IMR-90 (cell line): ENCODE results near the gene TRABD. TPM values are rescaled to one million over a fixed set of nuclear protein-coding genes. Genes with fewer than 3 reads are reported as not detected.

Experiments
- ATAC-seq: fragments of 200-7000 bp; cut with Tn5 transposase; 2 replicates; pipeline ENCODE4 v1.9.1; 2020; ENCODE audit warnings: low read depth, mild to moderate bottlenecking, moderate library complexity
- BruUV-seq: library from RNA; stranded (reverse); fragments of 400-500 nt; replicated peaks from 2 replicates; lab custom pipeline; 2021; lab: Mats Ljungman, UMichigan
- CTCF ChIA-PET: fragments of 300-600 bp; formaldehyde crosslinking; extraction: SDS; loops from one replicate; lab custom pipeline; 2021; ENCODE audit warnings: antibody characterized with exemption; lab: Yijun Ruan, JAX
- POLR2A ChIA-PET: fragments of 300-600 bp; sonication (Branson Sonifier 250); formaldehyde crosslinking; loops from one replicate; lab custom pipeline; 2022; ENCODE audit warnings: antibody characterized with exemption; ENCODE audit not compliant: unreplicated experiment; lab: Charles Lee
- DNase-seq: peaks from one replicate; pipeline ENCODE4 v3.0.0; 2013
- H2AFZ ChIP-seq: replicated peaks from 2 replicates; pipeline ENCODE3; 2013; ENCODE audit warnings: low read length, mild to moderate bottlenecking; ENCODE audit not compliant: poor library complexity
- H2AK5ac ChIP-seq: 2 replicates; pipeline ENCODE4 v1.6.1; 2013; ENCODE audit warnings: low read depth, low read length, inconsistent platforms
- H2AK9ac ChIP-seq: replicated peaks from 2 replicates; pipeline ENCODE3; 2013; ENCODE audit warnings: mild to moderate bottlenecking, low read depth, low read length, moderate library complexity; ENCODE audit not compliant: poor library complexity
- H2BK120ac ChIP-seq: 2 replicates; pipeline ENCODE4 v1.6.1; 2013; ENCODE audit warnings: low read depth, low read length, inconsistent platforms
- H2BK15ac ChIP-seq: 3 replicates; pipeline ENCODE4 v1.6.1; 2013; ENCODE audit warnings: low read depth, low read length, inconsistent platforms
- H2BK20ac ChIP-seq: 2 replicates; pipeline ENCODE4 v1.6.1; 2013; ENCODE audit warnings: low read depth, mild to moderate bottlenecking, inconsistent platforms, low read length, moderate library complexity
- H2BK5ac ChIP-seq: 2 replicates; pipeline ENCODE4 v1.6.1; 2013; ENCODE audit warnings: mild to moderate bottlenecking, low read depth, low read length, inconsistent platforms; ENCODE audit not compliant: poor library complexity, severe bottlenecking
- H3K14ac ChIP-seq: replicated peaks from 2 replicates; pipeline ENCODE4 v1.6.1; 2013; ENCODE audit warnings: low read depth, low read length, inconsistent platforms
- H3K18ac ChIP-seq: 2 replicates; pipeline ENCODE4 v1.6.1; 2013; ENCODE audit warnings: low read depth, low read length, control low read depth
- H3K23ac ChIP-seq: 2 replicates; pipeline ENCODE4 v1.6.1; 2013; ENCODE audit warnings: low read depth, low read length, inconsistent platforms
- H3K27ac ChIP-seq: 2 replicates; pipeline ENCODE4 v1.5.1; 2013; ENCODE audit warnings: mild to moderate bottlenecking, control low read depth, low read length; ENCODE audit not compliant: insufficient read depth
- H3K27me3 ChIP-seq: 2 replicates; pipeline ENCODE4 v1.6.1; 2013; ENCODE audit warnings: low read length; ENCODE audit not compliant: control insufficient read depth, insufficient read depth
- H3K36me3 ChIP-seq: 2 replicates; pipeline ENCODE4 v1.6.1; 2013; ENCODE audit warnings: low read length, mixed read lengths; ENCODE audit not compliant: control insufficient read depth, insufficient read depth
- H3K4ac ChIP-seq: 2 replicates; pipeline ENCODE4 v1.6.1; 2013; ENCODE audit warnings: low read depth, low read length, inconsistent platforms
- H3K4me1 ChIP-seq: 2 replicates; pipeline ENCODE4 v1.6.1; 2013; ENCODE audit warnings: low read length, mixed read lengths; ENCODE audit not compliant: control insufficient read depth, insufficient read depth
- H3K4me2 ChIP-seq: 2 replicates; pipeline ENCODE4 v1.6.1; 2013; ENCODE audit warnings: low read depth, mild to moderate bottlenecking, control low read depth, low read length, moderate library complexity
- H3K4me3 ChIP-seq: 2 replicates; pipeline ENCODE4 v1.5.1; 2013; ENCODE audit warnings: low read depth, mild to moderate bottlenecking, control low read depth, low read length, moderate library complexity; ENCODE audit not compliant: insufficient read depth
- H3K56ac ChIP-seq: 2 replicates; pipeline ENCODE4 v1.6.1; 2013; ENCODE audit warnings: low read length, inconsistent platforms; ENCODE audit not compliant: insufficient read depth; ENCODE audit errors: extremely low read depth
- H3K79me1 ChIP-seq, 2 experiments: 2 replicates each; pipeline ENCODE4 v1.6.1; 2013; ENCODE audit warnings: low read length in 2 of 2, inconsistent platforms in 1 of 2, low read depth in 1 of 2
- H3K9ac ChIP-seq: 2 replicates; pipeline ENCODE4 v1.6.1; 2013; ENCODE audit warnings: low read depth, low read length, control low read depth
- H3K9me1 ChIP-seq: 2 replicates; pipeline ENCODE4 v1.6.1; 2013; ENCODE audit warnings: low read length, inconsistent platforms; ENCODE audit not compliant: insufficient read depth
- H3K9me3 ChIP-seq: 2 replicates; pipeline ENCODE4 v1.6.1; 2013; ENCODE audit warnings: low read length; ENCODE audit not compliant: control insufficient read depth, insufficient read depth
- H4K20me1 ChIP-seq: 2 replicates; pipeline ENCODE4 v1.6.1; 2013; ENCODE audit warnings: low read length, inconsistent platforms; ENCODE audit not compliant: insufficient read depth
- H4K5ac ChIP-seq: 2 replicates; pipeline ENCODE4 v1.6.1; 2013; ENCODE audit warnings: mild to moderate bottlenecking, low read depth, low read length, control low read depth
- H4K8ac ChIP-seq, 2 experiments: 2 replicates each; pipeline ENCODE4 v1.6.1; 2013; ENCODE audit warnings: low read depth in 2 of 2, low read length in 2 of 2, control low read depth in 1 of 2, inconsistent platforms in 1 of 2
- H4K91ac ChIP-seq: 2 replicates; pipeline ENCODE4 v1.6.1; 2013; ENCODE audit warnings: low read depth, low read length, inconsistent platforms; ENCODE audit not compliant: insufficient read depth
- BHLHE40 ChIP-seq: fragments of 150-350 bp; IDR thresholded peaks from 2 replicates; pipeline ENCODE4 v1.6.1; 2016; ENCODE audit warnings: mild to moderate bottlenecking, low read depth, low read length
- CEBPB ChIP-seq: IDR thresholded peaks from 2 replicates; pipeline ENCODE4 v1.6.1; 2012; ENCODE audit warnings: low read depth, low read length, improper control_type of control experiment
- CHD1 ChIP-seq: IDR thresholded peaks from 2 replicates; pipeline ENCODE4 v1.6.1; 2012; ENCODE audit warnings: low read depth, low read length, improper control_type of control experiment
- CTCF ChIP-seq: conservative IDR thresholded peaks from 2 replicates; pipeline ENCODE4 v1.5.1; 2012; ENCODE audit warnings: mild to moderate bottlenecking, low read depth, low read length, improper control_type of control experiment
- ELK1 ChIP-seq: fragments of 150-350 bp; IDR thresholded peaks from 2 replicates; pipeline ENCODE4 v1.6.1; 2016; ENCODE audit warnings: low read depth, mild to moderate bottlenecking, low read length, moderate library complexity, borderline replicate concordance
- FOS ChIP-seq: fragments of 150-350 bp; IDR thresholded peaks from 2 replicates; pipeline ENCODE4 v1.6.1; 2016; ENCODE audit warnings: low read depth, low read length
- MAFK ChIP-seq: IDR thresholded peaks from 2 replicates; pipeline ENCODE4 v1.6.1; 2012; ENCODE audit warnings: low read depth, low read length, improper control_type of control experiment
- MAZ ChIP-seq: IDR thresholded peaks from 2 replicates; pipeline ENCODE4 v1.6.1; 2012; ENCODE audit warnings: low read depth, mild to moderate bottlenecking, low read length, improper control_type of control experiment, moderate library complexity, borderline replicate concordance
- MXI1 ChIP-seq: IDR thresholded peaks from 2 replicates; pipeline ENCODE4 v1.6.1; 2012; ENCODE audit warnings: low read depth, mild to moderate bottlenecking, low read length, moderate library complexity, borderline replicate concordance
- NFE2L2 ChIP-seq: fragments of 150-350 bp; IDR thresholded peaks from 2 replicates; pipeline ENCODE4 v1.6.1; 2016; ENCODE audit warnings: low read depth, mild to moderate bottlenecking, low read length
- POLR2A ChIP-seq: IDR thresholded peaks from 2 replicates; pipeline ENCODE4 v1.6.1; 2012; ENCODE audit warnings: mild to moderate bottlenecking, low read depth, low read length
- RAD21 ChIP-seq: IDR thresholded peaks from 2 replicates; pipeline ENCODE4 v1.6.1; 2012; ENCODE audit warnings: low read length, improper control_type of control experiment
- RCOR1 ChIP-seq: IDR thresholded peaks from 2 replicates; pipeline ENCODE4 v1.6.1; 2012; ENCODE audit warnings: mild to moderate bottlenecking, low read length, improper control_type of control experiment; ENCODE audit not compliant: insufficient replicate concordance
- RFX5 ChIP-seq: IDR thresholded peaks from 2 replicates; pipeline ENCODE4 v1.8.0; 2012; ENCODE audit warnings: low read depth, mild to moderate bottlenecking, low read length, moderate library complexity
- SMC3 ChIP-seq: fragments of 150-350 bp; IDR thresholded peaks from 2 replicates; pipeline ENCODE4 v1.6.1; 2016; ENCODE audit warnings: low read depth, mild to moderate bottlenecking, antibody characterized with exemption, low read length, moderate library complexity
- USF2 ChIP-seq: fragments of 150-350 bp; IDR thresholded peaks from 2 replicates; pipeline ENCODE4 v1.6.1; 2017; ENCODE audit warnings: mild to moderate bottlenecking, antibody characterized with exemption, low read length, low read depth
- WGBS, 2 experiments: methylation state at CpG; one replicate each; pipeline versions ENCODE4 v1.1.5 to v1.1.7; 2013; ENCODE audit warnings: missing lambda C conversion rate in 2 of 2; ENCODE audit not compliant: insufficient read length in 1 of 2; ENCODE audit errors: extremely low coverage in 2 of 2; 5-methylcytosine and 5-hydroxymethylcytosine counted together
- dilution Hi-C: fragments of 300-500 bp; cut with HindIII; formaldehyde crosslinking; loops from one replicate; pipeline ENCODE4 v1.14.3; 2018; ENCODE audit warnings: low sequenced_read_pairs; ENCODE audit not compliant: unreplicated experiment
- in situ Hi-C: fragments of 300-500 bp; cut with MboI; formaldehyde crosslinking; loops from 3 replicates; pipeline ENCODE4 v1.14.3; 2019; ENCODE audit warnings: low sequenced_read_pairs, inconsistent platforms, mixed read lengths
- intact Hi-C: fragments of 100-400 bp; cut with micrococcal nuclease; formaldehyde crosslinking; loops from 2 replicates; pipeline ENCODE4 v1.10.0; 2022
- polyA plus RNA-seq, 3 experiments: library from polyadenylated mRNA; depleted of rRNA; stranded (reverse); fragments of >200 nt; gene quantifications; 2 replicates each; pipeline ENCODE4 v1.2.3, GENCODE V29; 2012; ENCODE audit warnings: low replicate concordance in 1 of 3
- total RNA-seq: library from RNA; depleted of rRNA; stranded (reverse); fragments of >200 nt; gene quantifications from 2 replicates; pipeline ENCODE4 v1.2.3, GENCODE V29; 2012

TRABD gene
- total and polyA plus RNA-seq, 2 of the 4 experiments (the other 2 are of a cell fraction) = 13.4 to 42.7 TPM

- Histone ChIP-seq H2BK15ac (no peak overlapping the region), H3K4me1 (no peaks in the 10 kb centered on the region), H3K23ac (no peak overlapping the region), H3K4me3 (no peak overlapping the region), H3K9me1 (no peaks in the 10 kb centered on the region), H2BK20ac (no peak overlapping the region), H3K4ac (no peak overlapping the region), H3K36me3 (no peaks in the 10 kb centered on the region; the same call in 1 of the 2 replicates), H4K5ac (no peak overlapping the region), H3K79me1 (no peaks in the 10 kb centered on the region), H3K18ac (no peak overlapping the region), H3K9ac (no peak overlapping the region), H3K27me3 (peaks cover 22% of the 10 kb centered on the region), H3K4me2 (no peak overlapping the region), H3K56ac (no peak overlapping the region), H2AFZ (no peak overlapping the region), H2BK5ac (no peak overlapping the region), H4K20me1 (no peaks in the 10 kb centered on the region), H3K14ac (no peak overlapping the region), H3K9me3 (no peaks in the 10 kb centered on the region), H3K27ac (no peak overlapping the region), H2AK5ac (no peak overlapping the region), H2AK9ac (no peak overlapping the region), H4K91ac (no peak overlapping the region), H2BK120ac (no peak overlapping the region), H4K8ac (no peak overlapping the region)
- BruUV-seq = no TSS peak
- intact Hi-C loops (no loop called here), in situ Hi-C loops (no loop called here), dilution Hi-C loops (no loop called here)
- TF ChIP-seq MXI1 (no peak), BHLHE40 (no peak), FOS (no peak), NFE2L2 (no peak), MAFK (no peak), USF2 (no peak), CTCF (no peak), SMC3 (no peak), MAZ (no peak), RFX5 (no peak), CHD1 (no peak), RAD21 (no peak), RCOR1 (no peak), ELK1 (no peak), CEBPB (no peak), POLR2A (no peak)
- ATAC-seq (no peak), DNase-seq (no peak)
- CTCF ChIA-PET = no interaction called here
- WGBS, 2 experiments = no CpG with 5 or more reads among the region's 6 CpGs
- POLR2A ChIA-PET = no interaction called here
Measured at GRCh38 chr22:50173983-50174355, 11.7 kb upstream of the TRABD start.
